Stimulated activated CD4-positive, alpha-beta T cell treated with anti-CD3 and anti-CD28 coated beads, Interleukin-12 subunit alpha, Interleukin-12 subunit beta, amount 100 ng/mL, for 4 hours (primary cell): ENCODE results near the gene SNAPC4.
A peak's percentile ranks its signal among the peaks of the same experiment; 100 is the strongest.

Experiments
- DNase-seq: peaks from one replicate; pipeline ENCODE4 v3.0.0-alpha.2; 2020

Gene SNAPC4, protein sequence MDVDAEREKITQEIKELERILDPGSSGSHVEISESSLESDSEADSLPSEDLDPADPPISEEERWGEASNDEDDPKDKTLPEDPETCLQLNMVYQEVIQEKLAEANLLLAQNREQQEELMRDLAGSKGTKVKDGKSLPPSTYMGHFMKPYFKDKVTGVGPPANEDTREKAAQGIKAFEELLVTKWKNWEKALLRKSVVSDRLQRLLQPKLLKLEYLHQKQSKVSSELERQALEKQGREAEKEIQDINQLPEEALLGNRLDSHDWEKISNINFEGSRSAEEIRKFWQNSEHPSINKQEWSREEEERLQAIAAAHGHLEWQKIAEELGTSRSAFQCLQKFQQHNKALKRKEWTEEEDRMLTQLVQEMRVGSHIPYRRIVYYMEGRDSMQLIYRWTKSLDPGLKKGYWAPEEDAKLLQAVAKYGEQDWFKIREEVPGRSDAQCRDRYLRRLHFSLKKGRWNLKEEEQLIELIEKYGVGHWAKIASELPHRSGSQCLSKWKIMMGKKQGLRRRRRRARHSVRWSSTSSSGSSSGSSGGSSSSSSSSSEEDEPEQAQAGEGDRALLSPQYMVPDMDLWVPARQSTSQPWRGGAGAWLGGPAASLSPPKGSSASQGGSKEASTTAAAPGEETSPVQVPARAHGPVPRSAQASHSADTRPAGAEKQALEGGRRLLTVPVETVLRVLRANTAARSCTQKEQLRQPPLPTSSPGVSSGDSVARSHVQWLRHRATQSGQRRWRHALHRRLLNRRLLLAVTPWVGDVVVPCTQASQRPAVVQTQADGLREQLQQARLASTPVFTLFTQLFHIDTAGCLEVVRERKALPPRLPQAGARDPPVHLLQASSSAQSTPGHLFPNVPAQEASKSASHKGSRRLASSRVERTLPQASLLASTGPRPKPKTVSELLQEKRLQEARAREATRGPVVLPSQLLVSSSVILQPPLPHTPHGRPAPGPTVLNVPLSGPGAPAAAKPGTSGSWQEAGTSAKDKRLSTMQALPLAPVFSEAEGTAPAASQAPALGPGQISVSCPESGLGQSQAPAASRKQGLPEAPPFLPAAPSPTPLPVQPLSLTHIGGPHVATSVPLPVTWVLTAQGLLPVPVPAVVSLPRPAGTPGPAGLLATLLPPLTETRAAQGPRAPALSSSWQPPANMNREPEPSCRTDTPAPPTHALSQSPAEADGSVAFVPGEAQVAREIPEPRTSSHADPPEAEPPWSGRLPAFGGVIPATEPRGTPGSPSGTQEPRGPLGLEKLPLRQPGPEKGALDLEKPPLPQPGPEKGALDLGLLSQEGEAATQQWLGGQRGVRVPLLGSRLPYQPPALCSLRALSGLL (N-terminal part only)

DNA sequence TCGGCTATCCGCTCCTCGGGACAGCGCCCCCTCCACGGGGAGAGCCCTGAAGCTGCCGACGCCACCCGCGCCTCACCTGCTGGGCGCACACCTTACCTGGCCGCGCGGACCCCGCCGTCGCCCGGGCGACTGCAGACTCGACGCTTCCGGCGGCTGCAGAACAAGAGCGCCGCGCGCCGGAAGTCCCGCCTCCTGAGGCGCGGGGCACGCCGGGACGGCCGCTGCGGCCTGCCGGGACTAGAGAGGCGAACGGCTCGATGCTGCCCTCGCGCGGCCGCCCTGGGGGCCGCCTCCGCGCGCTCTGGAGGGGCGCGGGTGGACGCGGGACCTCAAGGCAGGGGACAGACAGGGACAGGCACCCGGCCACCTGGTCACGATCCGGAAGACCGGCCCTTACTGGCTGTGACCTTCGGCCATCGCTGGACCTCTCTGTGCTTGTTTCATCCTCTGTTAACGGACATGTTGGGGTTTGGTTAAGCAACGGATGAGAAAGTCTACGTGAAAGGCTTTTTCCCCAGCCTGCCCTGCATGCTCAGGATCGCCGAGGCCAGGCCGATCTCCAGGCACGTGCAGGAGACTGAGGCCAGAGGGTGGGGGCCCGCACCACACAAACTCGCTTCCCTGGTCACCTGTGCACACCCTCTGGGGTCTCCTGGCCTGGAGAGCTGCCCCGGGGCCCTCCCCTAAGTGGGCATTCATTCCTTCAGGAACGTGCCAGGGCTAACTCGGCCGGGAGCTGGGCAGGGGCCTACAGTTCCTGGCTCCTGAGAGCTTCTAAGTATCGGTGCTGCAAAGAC, at the start of gene SNAPC4:
Gene SNAPC4, minus strand, starts transcription at position 133 of the 797 bp plus-strand sequence. CDS start 1,742 bp downstream, outside the sequence.
- DNase-seq, result peak; percentile 89

DNA sequence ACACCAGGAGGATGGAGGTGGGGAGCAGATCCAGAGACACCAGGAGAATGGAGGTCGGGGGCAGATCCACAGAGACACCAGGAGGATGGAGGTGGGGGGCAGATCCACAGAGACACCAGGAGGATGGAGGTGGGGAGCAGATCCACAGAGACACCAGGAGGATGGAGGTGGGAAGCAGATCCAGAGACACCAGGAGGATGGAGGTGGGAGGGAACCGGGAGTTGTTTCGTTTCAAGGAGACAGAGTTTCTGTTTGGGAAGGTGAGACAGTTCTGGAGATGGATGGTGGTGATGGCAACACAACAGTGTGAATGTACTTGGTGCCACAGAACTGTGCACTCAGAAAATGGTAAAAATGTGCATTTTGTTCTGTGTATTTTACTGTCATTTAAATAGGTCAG, 48.7 kb upstream of the SNAPC4 start:
- DNase-seq, result no peak

DNA sequence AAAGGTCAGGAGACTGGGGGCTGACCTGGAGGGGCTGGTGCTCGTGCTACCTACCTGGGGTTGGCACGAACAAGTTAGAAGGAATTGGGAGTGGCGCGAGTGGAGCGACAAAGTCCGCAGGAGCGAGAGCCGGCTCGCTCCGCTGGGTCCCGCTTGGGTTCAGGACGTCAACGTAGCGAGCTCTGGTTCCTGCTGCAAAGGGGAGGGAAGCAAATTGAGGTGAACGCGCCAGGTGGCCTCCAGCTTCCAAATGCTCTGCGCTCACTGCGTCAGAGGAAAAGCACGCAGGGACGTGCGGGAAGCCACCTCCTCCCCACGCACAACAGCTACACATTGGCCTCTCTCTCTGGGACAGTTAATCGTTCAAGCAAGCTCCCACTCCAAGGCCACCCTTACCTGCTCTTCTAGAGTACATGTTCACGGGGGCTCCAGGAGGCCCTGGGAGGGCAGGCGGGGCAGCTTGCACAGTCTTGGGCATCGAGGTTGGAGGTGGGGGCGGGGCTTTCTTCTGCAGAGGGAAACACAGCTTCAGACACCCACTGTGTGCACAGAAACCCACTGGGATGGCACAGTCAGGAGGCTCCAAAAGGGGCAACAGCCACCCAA, 47.3 kb upstream of the SNAPC4 start:
- no peak for DNase-seq

DNA sequence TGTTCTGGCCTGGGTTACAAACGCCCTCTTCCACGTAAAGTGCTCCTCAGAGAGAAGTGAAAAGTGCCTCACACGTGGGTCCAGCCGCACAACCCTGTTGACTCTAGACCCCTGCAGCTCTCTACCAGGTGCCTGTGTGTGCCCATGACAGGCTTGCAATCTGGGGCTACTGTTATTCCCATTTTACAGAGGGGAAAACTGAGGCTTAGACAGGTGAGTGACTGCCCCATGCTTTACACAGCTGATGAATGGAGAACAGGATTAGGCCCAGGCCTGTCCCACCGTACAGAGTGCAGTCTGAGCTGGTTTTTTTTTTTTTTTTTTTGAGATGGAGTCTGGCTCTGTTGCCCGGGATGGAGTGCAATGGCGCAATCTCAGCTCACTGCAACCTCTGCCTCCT, 45.8 kb upstream of the SNAPC4 start:
- no peak for DNase-seq

DNA sequence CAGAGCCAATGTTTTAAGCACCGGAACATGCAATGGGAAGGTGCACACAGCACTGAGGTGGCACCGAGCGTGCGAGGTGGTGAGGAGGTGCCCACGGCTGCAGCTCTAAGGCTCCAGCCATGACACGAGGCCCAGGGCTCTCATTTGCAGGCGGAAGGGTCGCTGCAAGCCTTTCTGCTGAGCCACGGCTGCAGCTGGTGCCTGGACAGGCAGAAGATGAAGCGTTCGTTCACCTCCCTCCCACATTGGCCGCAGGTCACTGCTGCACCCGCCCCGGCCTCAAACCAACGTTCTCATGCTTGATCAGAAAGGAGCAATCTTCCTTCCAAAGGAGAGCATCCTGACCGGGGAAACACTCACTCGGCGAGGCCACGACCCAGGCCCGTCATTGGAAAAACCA, 44.1 kb upstream of the SNAPC4 start:
- no peak for DNase-seq

DNA sequence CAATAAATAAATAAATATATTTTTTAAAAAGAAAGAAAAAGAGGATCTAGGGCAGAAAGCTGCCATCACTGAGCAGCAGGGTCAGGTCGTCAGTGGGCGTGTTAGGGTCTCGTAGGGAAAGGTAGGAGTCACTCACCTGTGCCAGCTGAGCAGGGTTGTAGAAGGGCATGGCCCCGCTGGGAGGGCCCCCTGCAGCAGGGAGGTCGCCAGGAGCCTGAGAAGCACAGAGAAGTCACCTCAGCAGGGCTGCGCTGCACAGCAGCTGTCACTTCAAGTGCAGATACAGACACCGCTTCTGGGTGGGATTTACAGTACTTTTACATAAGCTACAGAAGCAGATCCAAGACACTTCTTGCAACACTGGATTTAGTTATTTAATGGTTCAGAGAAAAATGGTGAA, 43.7 kb upstream of the SNAPC4 start:
- DNase-seq, result no peak

DNA sequence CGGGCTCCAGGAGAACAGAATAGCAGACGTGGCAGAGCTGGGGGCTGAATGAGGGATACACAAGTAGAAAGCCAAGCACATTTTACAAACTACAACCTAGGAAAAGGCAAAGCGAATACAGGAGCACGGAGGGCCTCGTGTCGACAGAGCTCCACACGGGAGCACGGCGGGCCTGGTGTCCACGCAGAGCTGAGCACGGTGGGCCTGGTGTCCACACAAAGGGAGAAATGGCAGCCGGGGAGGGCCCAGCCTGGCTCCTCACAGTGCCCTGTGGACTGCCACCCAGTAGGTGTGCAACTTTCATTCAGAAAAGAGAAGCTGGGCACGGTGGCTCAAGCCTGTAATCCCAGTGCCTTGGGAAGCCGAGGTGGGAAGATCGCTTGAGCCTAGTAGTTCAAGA, 43.1 kb upstream of the SNAPC4 start:
- DNase-seq, result no peak

DNA sequence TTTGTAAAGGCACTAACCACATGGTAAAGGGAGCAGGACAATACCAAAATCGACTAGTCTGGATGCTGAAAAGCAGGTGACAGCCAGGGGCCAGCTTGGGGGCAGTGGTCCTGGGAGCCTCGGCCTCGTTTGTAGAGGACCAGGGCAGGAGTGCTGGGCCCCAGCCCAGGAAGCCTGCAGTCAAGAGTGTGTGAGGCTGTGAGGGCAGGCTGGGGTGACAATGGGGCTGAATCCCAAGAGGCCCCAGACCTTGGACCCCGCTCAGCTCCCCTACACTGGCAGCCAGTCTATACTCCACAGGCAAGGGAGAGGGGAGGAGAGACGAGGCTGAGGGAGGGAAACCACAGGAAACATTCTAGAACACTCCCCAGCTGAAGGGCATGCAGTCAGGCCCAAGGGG, 42.3 kb upstream of the SNAPC4 start:
- no peak for DNase-seq

DNA sequence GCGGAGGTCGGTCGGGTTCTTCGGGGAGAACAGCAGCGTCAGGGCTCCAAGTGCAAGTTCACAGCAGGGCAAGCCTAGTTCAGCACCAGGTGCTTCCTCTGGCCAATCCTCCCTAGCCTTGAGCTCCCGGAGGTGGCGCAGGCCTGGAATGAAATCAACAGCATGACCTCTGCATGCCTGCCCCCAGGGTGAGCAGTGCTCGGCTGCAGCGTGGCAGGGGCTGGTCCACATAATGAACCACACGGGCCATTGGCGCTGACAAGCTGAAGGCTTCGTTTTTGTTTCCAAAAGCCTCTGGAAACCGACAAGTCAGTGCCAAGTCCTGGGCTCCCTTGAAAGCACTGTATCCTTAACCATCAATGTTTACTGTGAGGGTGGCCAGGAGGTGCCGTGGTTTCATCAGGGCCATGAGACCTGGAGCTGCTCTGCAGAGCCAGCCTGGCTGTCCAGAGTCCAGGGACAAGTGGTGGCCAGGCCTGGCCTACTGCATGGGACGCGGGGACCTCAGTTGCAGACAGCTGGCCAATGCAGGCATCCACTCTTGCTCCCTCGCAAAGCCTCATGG, 41.8 kb upstream of the SNAPC4 start:
- no peak for DNase-seq

DNA sequence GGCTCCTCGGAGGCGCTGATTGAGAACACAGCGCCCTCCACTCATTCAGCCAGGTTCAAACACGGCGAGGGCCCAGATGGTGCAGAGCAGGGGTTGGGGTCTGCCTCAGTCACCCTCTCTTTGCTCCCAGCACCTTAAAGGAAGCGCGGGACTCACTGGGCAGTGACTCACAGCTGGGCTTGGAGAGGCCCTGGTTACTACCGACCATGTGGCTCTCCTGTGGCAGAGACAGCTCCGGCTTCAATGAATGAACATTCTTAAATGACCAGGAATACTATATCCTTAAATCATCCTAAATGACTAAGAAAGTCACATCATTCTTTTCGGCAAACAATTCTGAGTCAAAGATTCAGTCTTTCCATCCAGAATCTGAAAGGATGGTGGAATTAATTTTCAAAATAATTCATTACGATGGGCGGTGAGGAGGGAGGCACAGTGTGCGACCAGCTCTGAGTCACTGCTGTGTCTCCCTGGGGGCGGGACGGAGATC, 41.3 kb upstream of the SNAPC4 start:
- DNase-seq, result no peak

DNA sequence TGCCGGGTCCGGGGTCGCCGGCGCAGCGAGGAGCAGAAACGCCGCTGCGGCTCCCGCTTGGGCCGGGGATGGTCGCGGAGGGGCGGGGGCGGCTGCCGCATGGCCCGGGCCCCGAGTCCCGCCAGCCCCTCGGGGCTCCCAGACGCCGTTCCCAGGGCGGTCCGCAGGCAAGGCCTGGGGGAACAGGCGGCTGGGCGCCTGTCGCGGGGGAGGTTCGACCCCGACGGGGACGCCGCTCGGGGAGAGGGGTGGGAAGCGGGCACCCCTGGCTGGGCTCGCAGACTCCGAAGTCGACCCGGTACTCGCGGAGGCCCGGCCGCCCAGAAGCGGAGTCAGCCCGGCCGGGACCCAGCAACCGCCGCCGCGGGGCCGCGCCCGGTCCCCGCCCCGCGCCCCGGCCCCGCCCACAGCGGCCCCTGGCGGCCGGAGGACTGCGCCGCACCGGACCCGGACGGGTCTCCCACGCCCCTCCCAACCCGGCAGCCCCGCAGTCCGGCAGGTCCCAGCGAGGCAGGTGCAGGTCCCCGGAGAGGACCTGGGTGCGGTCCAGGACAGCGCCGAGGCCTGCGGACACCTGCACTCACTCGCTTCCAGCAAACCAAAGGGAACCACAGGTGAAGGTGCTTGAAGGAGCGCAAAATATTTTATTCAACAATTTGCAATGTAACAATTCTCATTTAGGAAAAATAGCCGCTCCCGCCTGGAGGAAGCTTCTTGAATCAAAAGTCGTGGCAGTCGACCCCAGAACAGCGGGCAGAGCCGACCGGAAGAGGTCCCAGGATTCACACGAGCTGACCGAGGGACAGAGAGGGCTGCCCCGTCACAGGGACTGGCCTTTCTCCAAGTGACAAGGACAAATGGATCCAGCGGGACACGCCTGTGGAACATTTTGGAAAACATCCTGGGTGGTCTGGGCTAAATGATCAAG, 39.8 kb upstream of the SNAPC4 start, which contains the start of gene INPP5E:
Gene INPP5E, minus strand, starts transcription at position 365 of the 928 bp plus-strand sequence. CDS start 426 bp downstream, outside the sequence.
- DNase-seq, result peak; percentile 88

DNA sequence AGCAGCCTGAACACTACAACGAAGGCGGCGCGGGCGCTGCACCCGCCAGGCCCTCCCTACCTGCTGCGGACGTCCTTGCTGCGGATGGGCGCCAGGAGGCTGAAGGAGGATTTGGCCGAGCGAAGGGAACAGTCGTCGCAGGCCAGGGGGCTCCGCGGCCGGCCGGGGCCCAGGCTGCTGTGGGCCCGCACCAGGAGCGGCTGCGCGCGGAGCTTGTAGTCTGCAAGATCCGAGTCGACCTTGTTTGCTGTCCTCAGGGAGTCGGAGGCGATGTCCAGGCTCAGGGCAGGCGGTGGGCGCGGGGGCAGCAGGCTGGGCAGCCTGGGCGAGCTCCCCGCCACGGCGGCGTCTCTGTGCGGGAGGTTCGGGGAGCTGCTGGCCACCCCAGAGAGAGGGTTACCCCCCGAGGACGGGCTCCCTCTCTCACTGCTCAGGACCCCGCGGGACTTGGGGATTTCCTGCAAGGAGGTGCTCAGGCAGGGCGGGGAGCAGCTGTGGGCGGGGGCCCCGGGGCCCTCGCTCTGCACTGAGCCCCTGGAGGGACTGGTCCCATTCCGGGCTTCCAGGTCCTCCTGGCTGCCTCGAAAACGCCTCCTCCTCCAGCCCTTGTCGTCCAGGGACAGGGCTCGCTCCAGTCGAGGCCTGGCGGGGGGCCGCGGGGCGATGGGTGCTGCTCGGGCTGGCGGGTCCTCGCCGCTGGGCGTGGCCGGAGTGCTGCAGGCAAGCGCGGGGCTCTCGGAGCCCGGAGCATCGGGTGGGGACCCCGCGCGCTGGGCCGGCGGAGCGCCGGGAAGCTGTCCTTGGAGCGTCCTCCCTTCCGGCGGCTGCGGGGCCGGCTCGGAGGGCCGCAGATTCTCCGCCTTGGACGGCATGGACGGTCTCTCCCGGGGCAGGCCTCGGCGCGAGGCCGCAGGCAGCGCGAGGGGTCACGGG, 38.8 kb upstream of the SNAPC4 start:
- DNase-seq, result peak; percentile 59

DNA sequence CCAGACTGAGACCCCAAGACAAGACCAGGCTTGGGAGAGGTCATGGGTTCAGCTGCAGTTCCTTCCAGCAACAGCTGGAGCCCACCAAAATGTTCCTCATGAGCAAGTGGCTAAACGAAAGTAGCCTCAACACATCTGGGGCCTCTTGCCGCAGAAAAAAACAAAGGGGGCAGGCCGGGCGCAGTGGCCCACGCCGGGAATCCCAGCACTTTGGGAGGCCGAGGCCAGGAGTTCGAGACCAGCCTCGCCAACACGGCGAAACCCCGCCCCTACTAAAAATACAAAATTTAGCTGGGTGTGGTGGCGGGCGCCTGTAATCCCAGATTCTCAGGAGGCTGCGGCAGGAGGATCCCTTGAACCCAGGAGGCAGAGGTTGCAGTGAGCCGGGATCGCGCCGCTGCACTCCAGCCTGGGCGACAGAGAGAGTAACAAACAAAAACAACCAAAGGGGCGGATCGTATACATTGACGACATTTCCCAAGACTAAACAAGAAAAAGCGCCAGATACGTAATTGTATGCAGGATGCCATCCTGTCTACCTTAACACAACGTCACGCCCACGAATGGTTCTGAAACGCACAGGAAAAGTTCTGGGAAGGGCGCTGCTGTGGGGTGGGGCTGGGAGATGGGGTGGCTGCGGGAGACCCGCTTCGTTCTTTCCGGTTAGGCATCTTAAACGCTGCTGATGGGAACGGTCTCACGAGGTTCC, 38.0 kb upstream of the SNAPC4 start:
- no peak for DNase-seq

DNA sequence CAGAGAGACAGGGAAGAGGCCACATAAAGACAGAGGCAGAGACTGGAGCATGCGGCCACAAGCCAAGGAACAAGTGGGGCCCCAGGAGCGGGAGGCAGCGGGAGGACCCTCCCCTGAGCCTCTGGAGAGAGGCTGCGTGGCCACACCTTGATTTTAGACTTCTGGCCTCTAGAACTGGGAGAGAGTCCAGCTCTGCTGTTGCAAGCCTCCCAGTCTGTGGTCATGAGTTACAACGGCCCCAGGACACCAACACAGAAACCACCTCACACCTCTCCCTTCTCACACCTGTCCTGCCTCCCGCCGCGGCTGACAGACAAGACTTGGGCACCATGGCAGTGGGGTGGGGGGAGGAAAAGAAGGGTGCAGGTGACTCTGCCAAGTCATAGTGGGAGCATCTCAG, 37.5 kb upstream of the SNAPC4 start:
- DNase-seq, result no peak

DNA sequence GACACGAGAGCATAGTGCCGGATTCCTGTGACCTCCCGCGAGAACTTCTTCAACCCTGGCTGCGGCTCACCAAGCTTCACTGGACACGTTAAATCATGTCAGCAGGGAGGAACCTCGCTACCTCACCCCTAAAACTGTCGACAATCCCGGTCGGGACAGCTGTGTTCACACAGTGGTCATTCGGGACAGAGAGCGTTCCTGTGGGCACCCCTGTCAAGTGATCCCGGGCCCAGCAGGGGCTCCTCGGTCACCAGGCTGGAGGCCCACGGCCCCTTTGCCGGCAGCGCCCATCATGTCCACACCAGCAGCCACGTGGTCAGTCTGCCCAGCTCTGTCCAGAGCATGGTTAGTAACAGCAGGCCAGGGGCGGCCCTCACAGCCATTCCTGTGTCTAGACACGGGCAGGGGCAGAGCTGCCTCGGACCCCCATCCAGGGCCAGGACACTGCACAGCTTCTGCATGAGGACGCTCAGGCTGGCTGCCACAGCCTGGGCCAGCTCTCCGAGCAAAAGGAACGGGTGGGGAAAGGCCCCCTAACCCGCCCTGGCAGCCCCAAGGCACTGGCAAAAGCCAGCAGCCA, 36.2 kb upstream of the SNAPC4 start:
- DNase-seq, result no peak

DNA sequence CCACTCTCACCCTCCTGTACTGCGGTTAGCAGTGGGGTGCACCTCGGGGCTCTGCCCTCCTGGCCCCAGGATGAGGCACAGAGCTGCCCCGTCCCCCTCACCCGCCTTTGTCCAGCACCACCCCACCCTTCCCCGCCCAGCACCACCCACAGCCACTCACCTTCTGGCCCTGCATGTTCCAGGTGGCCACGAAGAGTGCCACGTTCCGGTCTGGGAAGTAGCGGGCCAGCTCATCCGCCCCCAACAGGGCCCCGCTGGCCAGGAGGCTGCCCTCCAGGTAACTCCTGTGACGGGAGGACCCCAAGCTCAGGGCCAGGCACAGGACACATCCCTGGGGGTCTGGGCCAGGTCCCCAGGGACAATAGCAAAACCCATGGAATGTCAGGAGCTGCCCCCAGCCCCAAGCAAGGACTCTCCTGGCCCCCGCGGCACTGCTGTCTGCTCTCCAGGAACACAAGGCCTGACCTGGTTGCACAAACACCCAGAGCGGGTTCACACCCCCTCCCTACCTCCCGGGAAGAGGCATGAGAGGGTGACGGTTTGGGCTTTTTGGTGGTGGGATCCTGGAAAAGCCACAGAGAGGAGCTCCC, 34.7 kb upstream of the SNAPC4 start:
- no peak for DNase-seq
